ENCODE measurements around the gene CFAP299.

GRCh38 chr4:80335226-80335553 lies 340 bp upstream of the CFAP299 start:
- TF ChIP-seq MEIS2 (CRISPR knock-in tag; IDR thresholded peaks at IDR 0.05) (no peak), JUNB (CRISPR knock-in tag; IDR thresholded peaks at IDR 0.05; ENCODE audit: borderline replicate concordance) (no peak), POLR2A (IDR thresholded peaks at IDR 0.05; ENCODE audit: insufficient read depth in 1 of 2, low read depth in 2 of 2, low read length in 2 of 2) (no peak), RAD21 (CRISPR knock-in tag; IDR thresholded peaks at IDR 0.05) (no peak), ZNF276 (CRISPR knock-in tag; IDR thresholded peaks at IDR 0.05; ENCODE audit: low read depth) (no peak), SMARCC2 (IDR thresholded peaks at IDR 0.05) (no peak), USF2 (IDR thresholded peaks at IDR 0.05; ENCODE audit: low read depth, low read length) (no peak), USF2 (CRISPR knock-in tag; IDR thresholded peaks at IDR 0.05; ENCODE audit: borderline replicate concordance) (no peak), CEBPB (IDR thresholded peaks at IDR 0.05; ENCODE audit: borderline replicate concordance, low read depth, low read length) (no peak), POLR2AphosphoS5 (IDR thresholded peaks at IDR 0.05; ENCODE audit: low read depth, low read length) (no peak), NCOA5 (CRISPR knock-in tag; IDR thresholded peaks at IDR 0.05) (no peak), ZBTB49 (CRISPR knock-in tag; IDR thresholded peaks at IDR 0.05; ENCODE audit: borderline replicate concordance) (no peak), CTCF (CRISPR knock-in tag; IDR thresholded peaks at IDR 0.05) (no peak), RELA (CRISPR knock-in tag; IDR thresholded peaks at IDR 0.05) (no peak)

Data from HepG2 (cell line).